ENCODE data around the gene SLAMF9.

The SLAMF9 gene

GRCh38 chr1:159965263-159965662 is 11.2 kb upstream of the SLAMF9 start:
- no peak for TF ChIP-seq ARNTL (CRISPR knock-in tag; IDR thresholded peaks at IDR 0.05; ENCODE audit: borderline replicate concordance, low read depth)
- no peak for TF ChIP-seq BACH2 (CRISPR knock-in tag; IDR thresholded peaks at IDR 0.05; ENCODE audit: borderline replicate concordance)
- no peak for TF ChIP-seq TSHZ2 (CRISPR knock-in tag; IDR thresholded peaks at IDR 0.05)
- TF ChIP-seq PATZ1 (CRISPR knock-in tag; IDR thresholded peaks at IDR 0.05; ENCODE audit: borderline replicate concordance) = no peak
- TF ChIP-seq ESRRG (CRISPR knock-in tag; IDR thresholded peaks at IDR 0.05) = no peak
- TF ChIP-seq OSR1 (CRISPR knock-in tag; IDR thresholded peaks at IDR 0.05) = no peak
- no peak for TF ChIP-seq ZNF70 (CRISPR knock-in tag; IDR thresholded peaks at IDR 0.05)
- ATAC-seq = no peak; the same call in 2 of the 3 replicates

GRCh38 chr1:159964144-159964543 is 10.1 kb upstream of the SLAMF9 start:
- ATAC-seq = no peak
- TF ChIP-seq OSR1 (CRISPR knock-in tag; IDR thresholded peaks at IDR 0.05) = no peak
- TF ChIP-seq ZNF565 (CRISPR knock-in tag; conservative IDR thresholded peaks at IDR 0.05; ENCODE audit: low read depth) = no peak
- no peak for TF ChIP-seq ZNF70 (CRISPR knock-in tag; IDR thresholded peaks at IDR 0.05)
- TF ChIP-seq POU6F1 (CRISPR knock-in tag; IDR thresholded peaks at IDR 0.05; ENCODE audit: borderline replicate concordance, low read depth) = no peak
- no peak for TF ChIP-seq TSHZ2 (CRISPR knock-in tag; IDR thresholded peaks at IDR 0.05)
- no peak for TF ChIP-seq PATZ1 (CRISPR knock-in tag; IDR thresholded peaks at IDR 0.05; ENCODE audit: borderline replicate concordance)
- no peak for TF ChIP-seq ZC3H10 (CRISPR knock-in tag; IDR thresholded peaks at IDR 0.05)
- TF ChIP-seq GLIS3 (CRISPR knock-in tag; IDR thresholded peaks at IDR 0.05) = no peak

GRCh38 chr1:159962176-159962575 is 8.1 kb upstream of the SLAMF9 start:
- no peak for TF ChIP-seq TCF4 (CRISPR knock-in tag; IDR thresholded peaks at IDR 0.05; ENCODE audit: borderline replicate concordance)
- TF ChIP-seq OSR1 (CRISPR knock-in tag; IDR thresholded peaks at IDR 0.05) = no peak
- no peak for TF ChIP-seq RARB (CRISPR knock-in tag; IDR thresholded peaks at IDR 0.05)
- ATAC-seq = no peak

GRCh38 chr1:159961636-159962035 is 7.6 kb upstream of the SLAMF9 start:
- ATAC-seq = no peak
- TF ChIP-seq CREB5 (CRISPR knock-in tag; IDR thresholded peaks at IDR 0.05; ENCODE audit: low read depth) = no peak
- TF ChIP-seq POU6F1 (CRISPR knock-in tag; IDR thresholded peaks at IDR 0.05; ENCODE audit: borderline replicate concordance, low read depth) = no peak
- TF ChIP-seq OSR1 (CRISPR knock-in tag; IDR thresholded peaks at IDR 0.05) = no peak
- TF ChIP-seq CSRNP3 (CRISPR knock-in tag; IDR thresholded peaks at IDR 0.05) = no peak
- no peak for TF ChIP-seq ZFP30 (CRISPR knock-in tag; IDR thresholded peaks at IDR 0.05)
- no peak for TF ChIP-seq RARB (CRISPR knock-in tag; IDR thresholded peaks at IDR 0.05)
- TF ChIP-seq GLIS3 (CRISPR knock-in tag; IDR thresholded peaks at IDR 0.05) = no peak
- no peak for TF ChIP-seq SNAI2 (CRISPR knock-in tag; IDR thresholded peaks at IDR 0.05)
- no peak for TF ChIP-seq ZFP3 (CRISPR knock-in tag; IDR thresholded peaks at IDR 0.05)
- no peak for TF ChIP-seq ZNF565 (CRISPR knock-in tag; conservative IDR thresholded peaks at IDR 0.05; ENCODE audit: low read depth)
- no peak for TF ChIP-seq ZNF70 (CRISPR knock-in tag; IDR thresholded peaks at IDR 0.05)
- TF ChIP-seq ESRRG (CRISPR knock-in tag; IDR thresholded peaks at IDR 0.05) = no peak
- TF ChIP-seq PPARA (CRISPR knock-in tag; IDR thresholded peaks at IDR 0.05; ENCODE audit: borderline replicate concordance) = no peak
